ENCODE data around the gene MINDY4.

The MINDY4 gene

GRCh38 chr7:30733216-30733615 is 38.0 kb upstream of the MINDY4 start:
- Histone ChIP-seq H2AFZ (ENCODE audit: low read depth) (no peak overlapping the region), H3K79me2 (ENCODE audit: insufficient read depth, low read depth) (no peaks in the 10 kb centered on the region), H3K4me1 (ENCODE audit: low read depth, poor library complexity, severe bottlenecking) (no peaks in the 10 kb centered on the region), H3K27ac (no peak overlapping the region), H4K20me1 (ENCODE audit: insufficient read depth) (no peaks in the 10 kb centered on the region), H3K4me2 (no peak overlapping the region), H3K27me3 (ENCODE audit: insufficient read depth, low read depth) (no peaks in the 10 kb centered on the region), H3K9ac (no peak overlapping the region), H3K36me3 (ENCODE audit: insufficient read depth) (no peaks in the 10 kb centered on the region), H3K4me3 (IDR thresholded peaks at IDR 0.05; ENCODE audit: insufficient read depth, low read depth, low read length) (no peak overlapping the region)
- TF ChIP-seq CTCF (conservative IDR thresholded peaks at IDR 0.05; ENCODE audit: low read depth, low read length), result no peak

- H3K4me2 ChIP-seq, result no peak overlapping the region
- H3K27me3 ChIP-seq (ENCODE audit: insufficient read depth, low read depth), result no peaks in the 10 kb centered on the region
Measured at GRCh38 chr7:30733691-30734090, 37.5 kb upstream of the MINDY4 start.

GRCh38 chr7:30734497-30734896 is 36.7 kb upstream of the MINDY4 start:
- Histone ChIP-seq H3K4me3 (IDR thresholded peaks at IDR 0.05; ENCODE audit: insufficient read depth, low read depth, low read length) (no peak overlapping the region), H3K36me3 (ENCODE audit: insufficient read depth) (no peaks in the 10 kb centered on the region), H3K27me3 (ENCODE audit: insufficient read depth, low read depth) (no peaks in the 10 kb centered on the region), H4K20me1 (ENCODE audit: insufficient read depth) (no peaks in the 10 kb centered on the region), H3K4me2 (no peak overlapping the region), H3K4me1 (ENCODE audit: low read depth, poor library complexity, severe bottlenecking) (no peaks in the 10 kb centered on the region), H3K9ac (no peak overlapping the region), H3K27ac (no peak overlapping the region), H2AFZ (ENCODE audit: low read depth) (no peak overlapping the region), H3K79me2 (ENCODE audit: insufficient read depth, low read depth) (no peaks in the 10 kb centered on the region)
- TF ChIP-seq CTCF (conservative IDR thresholded peaks at IDR 0.05; ENCODE audit: low read depth, low read length), result no peak

More at GRCh38 chr7:30733691-30734090, 37.5 kb upstream of the MINDY4 start:
- Histone ChIP-seq H3K27ac (no peak overlapping the region), H2AFZ (ENCODE audit: low read depth) (no peak overlapping the region), H3K4me3 (IDR thresholded peaks at IDR 0.05; ENCODE audit: insufficient read depth, low read depth, low read length) (no peak overlapping the region), H3K4me1 (ENCODE audit: low read depth, poor library complexity, severe bottlenecking) (no peaks in the 10 kb centered on the region), H4K20me1 (ENCODE audit: insufficient read depth) (no peaks in the 10 kb centered on the region), H3K9ac (no peak overlapping the region), H3K36me3 (ENCODE audit: insufficient read depth) (no peaks in the 10 kb centered on the region), H3K79me2 (ENCODE audit: insufficient read depth, low read depth) (no peaks in the 10 kb centered on the region)
- TF ChIP-seq CTCF (conservative IDR thresholded peaks at IDR 0.05; ENCODE audit: low read depth, low read length), result no peak

- no peak for TF ChIP-seq CTCF (conservative IDR thresholded peaks at IDR 0.05; ENCODE audit: low read depth, low read length)
- H4K20me1 ChIP-seq (ENCODE audit: insufficient read depth), result no peaks in the 10 kb centered on the region
- H3K79me2 ChIP-seq (ENCODE audit: insufficient read depth, low read depth), result no peaks in the 10 kb centered on the region
- no peak overlapping the region for H3K9ac ChIP-seq
- no peaks in the 10 kb centered on the region for H3K36me3 ChIP-seq (ENCODE audit: insufficient read depth)
- no peak overlapping the region for H3K4me3 ChIP-seq (IDR thresholded peaks at IDR 0.05; ENCODE audit: insufficient read depth, low read depth, low read length)
- no peak overlapping the region for H2AFZ ChIP-seq (ENCODE audit: low read depth)
- no peak overlapping the region for H3K27ac ChIP-seq
- H3K4me1 ChIP-seq (ENCODE audit: low read depth, poor library complexity, severe bottlenecking), result no peaks in the 10 kb centered on the region
- no peak overlapping the region for H3K4me2 ChIP-seq
- H3K27me3 ChIP-seq (ENCODE audit: insufficient read depth, low read depth), result no peaks in the 10 kb centered on the region
Measured at GRCh38 chr7:30735631-30736030, 35.6 kb upstream of the MINDY4 start.

All from KMS-11 (cell line).